Measurements from ENCODE around the gene CHPT1.
"Not testable (repeated sequence)": the region's sequence is repeated elsewhere in the genome, so short reads cannot be mapped to it uniquely, and the experiment has no call there.

CHPT1 gene

GRCh38 chr12:101729842-101730241 lies 32.4 kb downstream of the CHPT1 start:
- DNase-seq: no peak

GRCh38 chr12:101732318-101732717 lies 34.9 kb downstream of the CHPT1 start:
- DNase-seq: no peak

GRCh38 chr12:101733166-101733565 lies 35.7 kb downstream of the CHPT1 start:
- no peak for DNase-seq

GRCh38 chr12:101734482-101734881 lies 37.0 kb downstream of the CHPT1 start:
- DNase-seq: not testable (repeated sequence)

- no peak for DNase-seq
These were observed 40.0 kb downstream of the CHPT1 start for GRCh38 chr12:101737476-101737875.

GRCh38 chr12:101738920-101739665 lies 41.7 kb downstream of the CHPT1 start, which contains the start of gene SYCP3:
Gene SYCP3 (minus strand): TSS chr12:101739462. CDS start chr12:101737935, 1,527 bp downstream.
- no peak for DNase-seq

- DNase-seq: no peak
These were observed 43.1 kb downstream of the CHPT1 start for GRCh38 chr12:101740566-101740965.

- DNase-seq: no peak
These were observed 43.5 kb downstream of the CHPT1 start for GRCh38 chr12:101740980-101741379.

- DNase-seq: no peak
These were observed 45.8 kb downstream of the CHPT1 start for GRCh38 chr12:101743242-101743641.

GRCh38 chr12:101743724-101744472 lies 46.5 kb downstream of the CHPT1 start:
- DNase-seq: no peak

GRCh38 chr12:101745481-101745880 lies 48.0 kb downstream of the CHPT1 start:
- DNase-seq: no peak

- DNase-seq: no peak
These were observed 48.8 kb downstream of the CHPT1 start for GRCh38 chr12:101746196-101746595.

GRCh38 chr12:101746661-101747060 lies 49.2 kb downstream of the CHPT1 start:
- no peak for DNase-seq

- peak in 1 of 2 donors; percentile 49 for DNase-seq
These were observed 50.3 kb downstream of the CHPT1 start for GRCh38 chr12:101747697-101748096.

- DNase-seq: no peak
These were observed 51.5 kb downstream of the CHPT1 start for GRCh38 chr12:101748907-101749306.

- no peak for DNase-seq
These were observed 52.2 kb downstream of the CHPT1 start for GRCh38 chr12:101749657-101750056.

GRCh38 chr12:101750152-101750551 lies 52.7 kb downstream of the CHPT1 start:
- no peak for DNase-seq

- peak in 1 of 2 donors; percentile 3 for DNase-seq
These were observed 62.1 kb downstream of the CHPT1 start for GRCh38 chr12:101759396-101760047.

- DNase-seq: no peak
These were observed 63.9 kb downstream of the CHPT1 start for GRCh38 chr12:101761350-101761749.

- DNase-seq: no peak
These were observed 64.3 kb downstream of the CHPT1 start for GRCh38 chr12:101761781-101762180.

- DNase-seq: peak in 1 of 2 donors; percentile 26
These were observed 65.9 kb downstream of the CHPT1 start for GRCh38 chr12:101763246-101763931.

- DNase-seq: no peak
These were observed 66.8 kb downstream of the CHPT1 start for GRCh38 chr12:101764051-101764792.

All from bone marrow (tissue), 2 donors.